ENCODE data around the gene BBS7. TPM values are rescaled to one million over a fixed set of nuclear protein-coding genes. Genes with fewer than 3 reads are reported as not detected.

BBS7 gene
- total and polyA plus RNA-seq, 2 experiments from 2014 or later, result 14.8 to 30.8 TPM

- H3K9me2 ChIP-seq (ENCODE audit: insufficient read depth), result no peaks in the 10 kb centered on the region
- H3K4me1 Mint-ChIP-seq, result peaks cover 8% of the 10 kb centered on the region; the same call in 2 of the 3 replicates
- H3F3A ChIP-seq (replicated peaks; ENCODE audit: low read depth), result no peaks in the 10 kb centered on the region
- no peaks in the 10 kb centered on the region for H3K4me1 ChIP-seq (ENCODE audit: insufficient read depth)
- TF ChIP-seq POLR2AphosphoS5 (IDR thresholded peaks at IDR 0.05; ENCODE audit: low read depth) (no peak), ZNF114 (CRISPR knock-in tag; IDR thresholded peaks at IDR 0.05) (no peak), NANOG (IDR thresholded peaks at IDR 0.05; ENCODE audit: borderline replicate concordance) (no peak), EZH2phosphoT487 (IDR thresholded peaks at IDR 0.05; ENCODE audit: unreplicated experiment) (no peak), REST (IDR thresholded peaks at IDR 0.05; ENCODE audit: unreplicated experiment) (no peak), CREB1 (CRISPR knock-in tag; IDR thresholded peaks at IDR 0.05; ENCODE audit: low read depth) (no peak), JUNB (IDR thresholded peaks at IDR 0.05; ENCODE audit: unreplicated experiment) (no peak), EZH2 (IDR thresholded peaks at IDR 0.05; ENCODE audit: low read depth, unreplicated experiment) (no peak), ZNF462 (CRISPR knock-in tag; IDR thresholded peaks at IDR 0.05) (no peak), STAT1 (IDR thresholded peaks at IDR 0.05; ENCODE audit: unreplicated experiment) (no peak), CTCF (conservative IDR thresholded peaks at IDR 0.05; ENCODE audit: low read depth in 2 of 2) (no peak), ZNF331 (CRISPR knock-in tag; IDR thresholded peaks at IDR 0.05; ENCODE audit: low read depth) (no peak), ETS1 (IDR thresholded peaks at IDR 0.05) (no peak)
- H3K36me3 ChIP-seq (ENCODE audit: insufficient read depth), result no peaks in the 10 kb centered on the region
- no peaks in the 10 kb centered on the region for H3K27me3 Mint-ChIP-seq (ENCODE audit: insufficient read depth, low read depth, poor library complexity)
- H3K27me3 ChIP-seq (ENCODE audit: insufficient read depth), result no peaks in the 10 kb centered on the region
- H3K27ac ChIP-seq (ENCODE audit: low read depth), result no peak overlapping the region
- H3K27ac Mint-ChIP-seq, result no peak overlapping the region
- no peaks in the 10 kb centered on the region for H3K79me2 ChIP-seq (replicated peaks; ENCODE audit: insufficient read depth)
- no peak overlapping the region for H3K4me2 ChIP-seq
- ATAC-seq, result no peak
- H2AFZ ChIP-seq, result no peak overlapping the region
- H3K4me3 Mint-ChIP-seq, result no peak overlapping the region
- no peaks in the 10 kb centered on the region for H4K20me1 ChIP-seq (replicated peaks; ENCODE audit: insufficient read depth)
- no peak overlapping the region for H3K4me3 ChIP-seq
- no peaks in the 10 kb centered on the region for H3K9me3 Mint-ChIP-seq
- H3K36me3 Mint-ChIP-seq (ENCODE audit: low read depth), result no peaks in the 10 kb centered on the region
- DNase-seq (ENCODE audit: low spot score), result no peak
These were observed 38.1 kb upstream of the BBS7 start for GRCh38 chr4:121908346-121908745.
